HG02642 (cell line): ENCODE measurements around the gene KL.
A peak's percentile ranks its signal among the peaks of the same experiment; 100 is the strongest.

Experiments used
- ATAC-seq: cut with Tn5 transposase; IDR thresholded peaks from one replicate; pipeline ENCODE4 v1.9.1; 2021; ENCODE audit warnings: mild to moderate bottlenecking; ENCODE audit not compliant: unreplicated experiment, poor library complexity

Gene KL

DNA sequence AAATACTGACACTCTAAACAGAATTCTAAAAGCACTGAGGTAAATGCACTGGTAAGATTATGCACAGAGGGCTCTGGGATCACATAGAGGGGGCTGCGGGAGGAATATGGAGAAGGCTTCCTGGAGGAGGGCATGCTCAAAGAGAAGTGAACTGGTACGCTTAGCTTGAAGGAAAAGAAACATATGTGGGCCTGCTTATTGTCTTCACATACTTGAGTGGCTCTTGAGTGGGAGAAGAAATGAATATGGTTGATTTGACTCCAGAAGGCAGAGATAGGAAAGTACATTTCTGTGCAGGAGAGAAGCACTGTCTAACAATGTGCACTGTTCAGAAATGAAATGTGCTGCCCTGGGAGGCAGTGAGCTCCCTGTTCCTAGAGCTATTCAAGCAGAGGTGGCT, 91.1 kb downstream of the KL start:
- ATAC-seq, result no peak

DNA sequence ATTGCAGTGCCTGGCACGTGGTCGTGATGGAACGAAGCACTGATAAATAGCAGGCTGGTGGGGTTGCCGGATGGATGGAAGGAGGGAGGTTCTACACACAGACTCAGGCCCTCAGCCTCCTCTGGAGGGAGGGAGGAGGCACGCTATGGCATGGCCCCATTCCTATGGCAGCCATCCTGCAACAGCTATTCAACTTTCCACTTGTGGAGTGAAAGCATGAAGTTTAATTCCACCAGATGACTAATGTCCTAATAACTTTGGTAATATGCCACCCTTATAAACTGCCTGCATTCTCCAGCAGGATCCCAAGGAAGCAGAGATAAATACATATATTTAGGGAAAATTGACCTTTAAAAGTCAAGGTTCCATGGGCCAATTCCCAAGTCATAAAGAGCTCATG, 92.4 kb downstream of the KL start:
- no peak for ATAC-seq

DNA sequence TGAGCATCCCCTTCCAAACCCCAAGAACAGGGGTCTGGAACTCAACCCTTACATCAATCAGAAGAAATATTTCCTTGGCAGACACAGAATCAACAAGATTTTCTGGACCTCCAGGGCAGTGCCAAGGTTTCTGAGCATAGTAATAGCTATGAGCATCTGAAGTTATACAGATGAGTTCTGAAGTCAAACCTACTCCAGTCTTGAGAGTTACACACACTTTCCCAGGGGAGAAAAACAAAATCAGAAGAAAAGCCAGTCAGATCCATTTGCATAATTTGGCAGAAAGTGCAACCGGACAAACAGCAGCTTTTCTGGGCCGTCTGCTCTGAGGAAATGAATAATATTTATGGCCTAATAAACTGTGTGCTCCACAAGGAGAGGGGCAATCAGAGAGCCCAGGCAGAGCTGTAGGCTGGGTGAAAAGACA, 93.1 kb downstream of the KL start:
- peak; percentile 28 for ATAC-seq

GRCh38 chr13:33109801-33110200, 93.6 kb downstream of the KL start:
- peak; percentile 28 for ATAC-seq

DNA sequence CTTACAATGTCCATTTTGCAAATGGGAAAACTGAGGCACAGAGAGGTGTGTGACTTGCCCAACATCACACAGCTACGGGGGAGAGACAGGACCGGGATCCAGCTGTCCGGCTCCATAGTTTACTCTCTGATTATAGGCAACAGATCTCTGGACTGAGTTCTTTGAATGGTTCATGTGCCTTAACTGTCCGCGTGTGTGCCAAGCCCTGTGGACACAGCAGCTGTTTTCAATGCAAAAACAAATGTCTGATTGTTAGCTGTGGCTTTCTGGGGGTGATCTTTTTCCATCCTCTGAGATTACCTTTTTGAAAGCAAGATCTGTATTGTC, 94.1 kb downstream of the KL start:
- no peak for ATAC-seq

DNA sequence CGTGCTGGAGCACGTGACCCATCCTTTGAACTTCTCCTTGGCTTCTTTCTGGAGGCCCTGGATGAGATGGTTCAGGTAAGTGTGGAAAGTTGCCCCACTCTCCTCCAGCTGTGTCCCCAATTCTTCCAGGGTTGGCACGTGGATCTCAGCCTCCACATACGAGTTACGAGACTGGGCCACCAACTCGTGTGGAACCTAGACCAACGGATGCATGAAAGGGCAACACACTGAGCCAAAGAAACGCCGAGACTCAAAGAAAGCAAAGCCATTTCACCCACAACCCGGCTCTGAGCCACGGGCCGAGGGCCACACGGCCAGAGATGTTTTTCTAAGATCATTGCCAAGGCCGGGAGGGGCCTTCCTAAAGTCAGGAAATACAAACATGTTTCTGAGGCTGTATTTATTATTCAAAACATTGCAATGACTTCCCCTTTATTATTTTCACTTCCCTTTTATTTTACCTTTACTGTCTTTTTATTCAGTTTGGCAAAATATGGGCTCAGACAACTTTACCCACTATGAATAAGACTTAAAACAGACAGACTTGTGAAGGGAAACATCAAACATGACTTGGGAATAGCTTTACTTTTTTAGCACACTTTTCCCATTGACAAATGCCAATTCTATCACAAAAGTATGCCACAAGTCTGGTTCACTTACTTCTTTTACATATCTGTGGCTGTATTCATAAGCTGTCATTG, 94.6 kb downstream of the KL start:
- peak; percentile 46 for ATAC-seq

DNA sequence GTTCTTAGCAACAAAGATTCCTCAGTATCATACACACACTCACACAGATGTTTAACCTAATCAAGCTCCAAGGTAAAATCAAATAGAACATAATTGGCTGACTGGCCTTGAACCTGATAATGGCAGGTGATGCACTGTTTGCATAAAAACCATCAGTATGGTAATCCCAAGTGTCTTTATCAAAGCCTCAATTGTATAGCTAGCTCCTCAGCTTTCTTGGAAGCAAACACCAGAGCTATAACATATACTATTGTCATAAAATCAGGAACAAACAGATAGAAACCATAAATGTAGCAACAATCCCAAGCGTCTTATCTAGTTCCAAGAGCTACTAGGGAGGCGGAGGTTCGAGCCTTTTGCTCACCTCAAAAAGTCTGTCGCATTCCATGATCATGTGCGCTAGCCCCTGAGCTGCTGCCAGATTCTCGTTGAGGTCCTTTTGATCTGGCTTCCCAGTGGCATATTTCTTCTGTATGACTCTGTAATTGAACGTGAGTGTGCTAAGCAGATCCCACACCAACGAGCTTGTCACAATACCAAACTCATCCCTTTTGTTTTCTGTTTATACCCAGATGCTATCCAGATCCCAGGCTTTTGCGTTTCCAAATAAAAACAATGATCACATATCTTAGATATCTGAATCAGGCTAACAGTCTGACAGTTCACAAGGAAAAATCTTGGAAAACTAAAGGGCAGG, 95.3 kb downstream of the KL start:
- peak; percentile 5 for ATAC-seq

DNA sequence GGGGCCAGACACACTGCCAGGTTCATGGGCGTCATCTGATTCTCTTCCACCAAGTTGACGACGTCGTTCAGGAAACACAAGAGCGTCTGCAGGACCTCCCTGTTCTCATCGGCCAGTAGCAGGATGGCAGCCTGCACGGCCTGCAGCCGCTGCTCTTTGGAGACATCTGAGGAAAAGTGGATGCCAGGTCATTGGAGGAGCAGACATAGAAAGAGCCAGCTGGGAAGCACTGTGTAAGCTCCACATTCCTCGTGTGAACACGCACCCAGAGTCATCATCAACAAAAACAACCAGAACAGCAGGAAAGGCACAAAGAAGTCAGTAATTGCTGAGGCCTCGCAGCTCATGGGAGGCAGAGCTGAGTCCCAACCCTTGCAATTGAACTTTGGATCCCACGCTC, 96.5 kb downstream of the KL start:
- ATAC-seq, result no peak

DNA sequence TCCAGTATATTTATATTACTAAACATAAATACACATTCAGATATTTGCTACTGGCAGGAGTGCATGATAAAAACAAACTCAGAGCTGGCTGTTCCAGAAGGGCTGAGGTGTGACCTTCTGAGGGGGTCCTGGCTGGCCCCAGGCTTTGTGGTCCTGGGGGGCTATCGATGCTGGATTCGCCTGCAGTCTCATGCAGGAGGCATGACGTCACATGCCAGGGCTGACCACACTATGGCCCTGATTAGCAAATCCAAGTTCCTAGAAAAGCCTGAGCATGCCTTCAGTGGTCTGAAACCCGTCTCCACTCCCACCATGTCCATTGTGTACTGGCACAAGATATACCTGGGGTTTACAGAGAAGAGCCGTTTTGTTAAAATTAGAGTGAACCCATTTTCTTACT, 97.9 kb downstream of the KL start:
- ATAC-seq, result no peak

DNA sequence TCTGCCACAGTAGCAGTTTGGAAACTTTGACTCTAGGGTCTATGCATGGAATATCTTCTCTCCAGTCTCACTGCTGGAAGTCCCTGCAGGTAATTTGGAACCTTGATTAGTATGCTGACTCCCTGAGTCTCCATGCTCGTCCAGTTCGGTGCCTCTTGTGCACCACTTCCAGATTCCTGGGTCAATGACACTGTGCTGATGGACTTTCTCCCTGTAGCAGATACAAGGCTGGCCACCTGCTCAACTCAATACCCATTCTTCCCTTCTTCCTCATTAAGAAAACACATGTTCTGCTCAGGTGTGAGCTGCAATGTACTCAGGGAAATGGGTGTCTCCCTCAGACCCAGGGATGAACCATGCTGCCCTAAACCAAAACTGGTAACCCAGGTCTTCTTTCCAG, 99.1 kb downstream of the KL start:
- ATAC-seq, result no peak
